HEK293 (cell line): ENCODE measurements around the gene RAB11A.

ENCODE experiments used
- CTCF ChIA-PET: fragments of 350-600 bp; formaldehyde crosslinking; extraction: SDS; loops from one replicate; lab custom pipeline; 2021; ENCODE audit warnings: antibody characterized with exemption; lab: Yijun Ruan, JAX
- POLR2A ChIA-PET: fragments of 300-600 bp; formaldehyde crosslinking; extraction: SDS; loops from one replicate; lab custom pipeline; 2020; ENCODE audit warnings: antibody characterized with exemption, inconsistent platforms; lab: Yijun Ruan, JAX
- H3K27ac ChIP-seq: fragments of 200-500 bp; sonication (Bioruptor generic); 2 replicates; pipeline ENCODE4 v1.5.1; 2014; ENCODE audit warnings: low read depth, low read length, control low read depth, inconsistent platforms; ENCODE audit errors: extremely low read depth
- H3K36me3 ChIP-seq, 2 experiments: fragments of 200-500 bp in 1 of 2; sonication (Bioruptor generic) in 1 of 2; 1 replicate in 1 of 2; 2 replicates in 1 of 2; pipeline ENCODE4 v1.5.1; 2014 to 2017; ENCODE audit warnings: inconsistent platforms in 2 of 2, low read length in 2 of 2; ENCODE audit not compliant: control insufficient read depth in 2 of 2, insufficient read depth in 1 of 2
- H3K4me1 ChIP-seq: fragments of 200-500 bp; sonication (Bioruptor generic); 2 replicates; pipeline ENCODE4 v1.5.1; 2014; ENCODE audit warnings: mild to moderate bottlenecking, low read length, inconsistent platforms; ENCODE audit not compliant: control insufficient read depth, insufficient read depth
- H3K4me3 ChIP-seq: 2 replicates; pipeline ENCODE4 v1.5.1; 2011; ENCODE audit warnings: low read depth, mild to moderate bottlenecking, control low read depth, low read length, moderate library complexity
- H3K9me3 ChIP-seq: fragments of 200-500 bp; sonication (Bioruptor generic); 2 replicates; pipeline ENCODE4 v1.5.1; 2014; ENCODE audit warnings: low read depth, low read length, inconsistent platforms; ENCODE audit not compliant: control insufficient read depth, insufficient read depth
- BCL11B ChIP-seq: fragments of 450-650 bp; formaldehyde crosslinking; IDR thresholded peaks from 2 replicates; pipeline ENCODE4 v1.5.1; 2016; ENCODE audit warnings: low read depth, missing biosample characterization, missing genetic modification characterization
- HIC1 ChIP-seq: fragments of 450-650 bp; formaldehyde crosslinking; IDR thresholded peaks from 2 replicates; pipeline ENCODE4 v1.5.1; 2016; ENCODE audit warnings: missing biosample characterization, missing genetic modification characterization
- PRDM2 ChIP-seq: fragments of 450-650 bp; formaldehyde crosslinking; IDR thresholded peaks from 2 replicates; pipeline ENCODE4 v1.5.1; 2016; ENCODE audit warnings: missing biosample characterization, missing genetic modification characterization, borderline replicate concordance
- SCRT2 ChIP-seq: fragments of 450-650 bp; formaldehyde crosslinking; IDR thresholded peaks from 2 replicates; pipeline ENCODE4 v1.5.1; 2016; ENCODE audit warnings: missing biosample characterization, missing genetic modification characterization
- ZBTB26 ChIP-seq: fragments of 450-650 bp; formaldehyde crosslinking; optimal IDR thresholded peaks from 2 replicates; pipeline ENCODE3; 2016; ENCODE audit warnings: missing biosample characterization, mild to moderate bottlenecking, missing genetic modification characterization
- ZNF155 ChIP-seq: fragments of 450-650 bp; formaldehyde crosslinking; IDR thresholded peaks from 2 replicates; pipeline ENCODE4 v1.5.1; 2016; ENCODE audit warnings: missing biosample characterization, missing genetic modification characterization
- ZNF23 ChIP-seq: fragments of 450-650 bp; formaldehyde crosslinking; IDR thresholded peaks from 2 replicates; pipeline ENCODE4 v1.5.1; 2016; ENCODE audit warnings: missing biosample characterization, missing genetic modification characterization, borderline replicate concordance
- ZNF404 ChIP-seq: fragments of 450-650 bp; formaldehyde crosslinking; IDR thresholded peaks from 2 replicates; pipeline ENCODE4 v1.5.1; 2017; ENCODE audit warnings: missing biosample characterization, missing genetic modification characterization
- ZNF48 ChIP-seq: fragments of 450-650 bp; formaldehyde crosslinking; IDR thresholded peaks from 2 replicates; pipeline ENCODE4 v1.5.1; 2016; ENCODE audit warnings: missing biosample characterization, missing genetic modification characterization
- ZNF514 ChIP-seq: fragments of 450-650 bp; formaldehyde crosslinking; IDR thresholded peaks from 2 replicates; pipeline ENCODE4 v1.5.1; 2016; ENCODE audit warnings: missing biosample characterization, missing genetic modification characterization
- ZNF549 ChIP-seq: fragments of 450-650 bp; IDR thresholded peaks from 2 replicates; pipeline ENCODE4 v1.5.1; 2018; ENCODE audit warnings: missing biosample characterization, missing genetic modification characterization, mild to moderate bottlenecking, inconsistent platforms, moderate library complexity
- ZNF580 ChIP-seq: fragments of 450-650 bp; formaldehyde crosslinking; IDR thresholded peaks from 2 replicates; pipeline ENCODE4 v1.5.1; 2016; ENCODE audit warnings: missing biosample characterization, missing genetic modification characterization
- ZNF610 ChIP-seq: fragments of 450-650 bp; formaldehyde crosslinking; IDR thresholded peaks from 2 replicates; pipeline ENCODE4 v1.5.1; 2016; ENCODE audit warnings: missing biosample characterization, missing genetic modification characterization, borderline replicate concordance
- ZNF629 ChIP-seq: fragments of 450-650 bp; formaldehyde crosslinking; IDR thresholded peaks from 2 replicates; pipeline ENCODE4 v1.5.1; 2017; ENCODE audit warnings: missing biosample characterization, missing genetic modification characterization
- ZNF692 ChIP-seq: fragments of 450-650 bp; formaldehyde crosslinking; IDR thresholded peaks from 2 replicates; pipeline ENCODE4 v1.5.1; 2016; ENCODE audit warnings: missing biosample characterization, missing genetic modification characterization
- ZNF701 ChIP-seq: fragments of 450-650 bp; formaldehyde crosslinking; IDR thresholded peaks from 2 replicates; pipeline ENCODE4 v1.5.1; 2016; ENCODE audit warnings: missing biosample characterization, missing genetic modification characterization
- ZNF776 ChIP-seq: fragments of 450-650 bp; formaldehyde crosslinking; IDR thresholded peaks from 2 replicates; pipeline ENCODE4 v1.5.0; 2017; ENCODE audit warnings: missing biosample characterization, missing genetic modification characterization, borderline replicate concordance
- ZSCAN30 ChIP-seq: fragments of 450-650 bp; IDR thresholded peaks from 2 replicates; pipeline ENCODE4 v1.5.1; 2018; ENCODE audit warnings: missing biosample characterization, mild to moderate bottlenecking, missing genetic modification characterization, moderate library complexity

RAB11A gene

GRCh38 chr15:65917407-65917756 lies 48.1 kb downstream of the RAB11A start (continued):
- TF ChIP-seq PRDM2 (tag by site-specific recombination) (no peak), ZNF48 (tag by site-specific recombination) (no peak)

GRCh38 chr15:65917936-65918335 lies 48.6 kb downstream of the RAB11A start:
- H3K36me3 ChIP-seq: peaks cover 0 to 18% of the 10 kb centered on the region in 2 experiments; a peak in 1 of 3 replicates
- no peak for TF ChIP-seq ZBTB26 (tag by site-specific recombination)
- peak; percentile 39; the same call in 1 of the 2 replicates for TF ChIP-seq HIC1 (tag by site-specific recombination)
- TF ChIP-seq, all 188 proteins: peak for 1
- H3K27ac ChIP-seq: no peak overlapping the region
- H3K4me1 ChIP-seq: no peaks in the 10 kb centered on the region
- CTCF ChIA-PET: interaction anchor here (0.6 to 1.5 kb wide), 3 partner anchors 61 to 334 kb away, joined by 3 to 4 read pairs (median 3); no protein-coding TSS in a partner anchor
- no peaks in the 10 kb centered on the region for H3K9me3 ChIP-seq
- POLR2A ChIA-PET: no interaction called here
- H3K4me3 ChIP-seq: no peak overlapping the region

- H3K36me3 ChIP-seq: peaks cover 0 to 18% of the 10 kb centered on the region in 2 experiments; a peak in 1 of 3 replicates
- POLR2A ChIA-PET: no interaction called here
- H3K9me3 ChIP-seq: no peaks in the 10 kb centered on the region
- no peak overlapping the region for H3K4me3 ChIP-seq
- no peak overlapping the region for H3K27ac ChIP-seq
- no peak for TF ChIP-seq ZNF155 (tag by site-specific recombination)
- no peak for TF ChIP-seq BCL11B
- no peak for TF ChIP-seq ZNF549 (tag by site-specific recombination)
- peak; percentile 82 for TF ChIP-seq SCRT2 (tag by site-specific recombination)
- H3K4me1 ChIP-seq: no peaks in the 10 kb centered on the region
- CTCF ChIA-PET: interaction anchor here (0.6 to 1.5 kb wide), 3 partner anchors 61 to 333 kb away, joined by 3 to 4 read pairs (median 3); no protein-coding TSS in a partner anchor
Measured at GRCh38 chr15:65918357-65918920, 49.1 kb downstream of the RAB11A start.

GRCh38 chr15:65918945-65919344 lies 49.7 kb downstream of the RAB11A start:
- CTCF ChIA-PET: no interaction called here
- Histone ChIP-seq H3K27ac (no peak overlapping the region), H3K4me1 (no peaks in the 10 kb centered on the region), H3K9me3 (no peaks in the 10 kb centered on the region), H3K4me3 (no peak overlapping the region), H3K36me3 (peaks cover 0 to 16% of the 10 kb centered on the region in 2 experiments; a peak in 1 of 3 replicates)
- POLR2A ChIA-PET: no interaction called here
- no peak for TF ChIP-seq ZSCAN30
- TF ChIP-seq ZNF701 (tag by site-specific recombination): no peak
- no peak for TF ChIP-seq ZNF629 (tag by site-specific recombination)
- TF ChIP-seq ZNF610: no peak
- no peak for TF ChIP-seq ZNF776 (tag by site-specific recombination)
- no peak for TF ChIP-seq ZNF514 (tag by site-specific recombination)
- TF ChIP-seq ZNF580 (tag by site-specific recombination): no peak
- TF ChIP-seq ZNF23 (tag by site-specific recombination): no peak
- no peak for TF ChIP-seq ZNF692 (tag by site-specific recombination)
- TF ChIP-seq ZNF404 (tag by site-specific recombination): no peak
